ENCODE results near the gene NEUROG2.
"Not testable (repeated sequence)": the region's sequence is repeated elsewhere in the genome, so short reads cannot be mapped to it uniquely, and the experiment has no call there.

NEUROG2 gene

DNA sequence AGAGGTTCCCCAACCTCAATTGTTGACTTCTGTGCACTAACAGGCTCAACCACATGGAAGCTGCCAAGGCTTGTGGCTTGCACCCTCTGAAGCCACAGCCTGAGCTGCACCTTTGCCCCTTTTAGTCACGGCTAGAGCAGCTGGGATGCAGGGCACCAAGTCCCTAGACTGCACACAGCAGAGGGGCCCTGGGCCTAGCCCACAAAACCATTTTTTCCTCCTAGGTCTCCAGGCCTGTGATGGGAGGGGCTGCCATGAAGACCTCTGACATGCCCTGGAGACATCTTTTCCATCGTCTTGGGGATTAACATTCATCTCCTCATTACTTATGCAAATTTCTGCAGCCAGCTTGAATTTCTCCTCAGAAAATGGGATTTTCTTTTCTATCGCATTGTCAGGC, 25.2 kb downstream of the NEUROG2 start:
- not testable (repeated sequence) for DNase-seq (ENCODE audit: low spot score)

DNA sequence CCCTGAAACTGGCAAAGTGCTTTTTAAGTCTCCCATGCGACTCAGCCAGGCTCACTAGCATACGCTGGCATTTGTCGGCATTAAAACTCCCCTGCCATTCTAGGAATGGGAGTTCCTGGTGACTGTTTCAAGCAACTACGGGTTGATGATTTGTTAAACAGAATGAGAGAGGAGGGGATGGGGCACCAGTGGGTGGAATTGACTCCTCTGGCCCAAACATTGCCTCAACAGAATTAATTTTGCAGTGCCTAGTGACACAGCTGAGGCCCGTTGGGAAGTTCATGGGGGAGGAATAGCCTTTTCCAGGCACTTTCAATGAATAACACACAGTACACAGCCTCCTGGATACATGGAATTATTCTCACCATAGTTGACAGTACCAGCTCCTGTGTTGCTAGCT, 30.1 kb downstream of the NEUROG2 start:
- DNase-seq (ENCODE audit: low spot score), result no peak

DNA sequence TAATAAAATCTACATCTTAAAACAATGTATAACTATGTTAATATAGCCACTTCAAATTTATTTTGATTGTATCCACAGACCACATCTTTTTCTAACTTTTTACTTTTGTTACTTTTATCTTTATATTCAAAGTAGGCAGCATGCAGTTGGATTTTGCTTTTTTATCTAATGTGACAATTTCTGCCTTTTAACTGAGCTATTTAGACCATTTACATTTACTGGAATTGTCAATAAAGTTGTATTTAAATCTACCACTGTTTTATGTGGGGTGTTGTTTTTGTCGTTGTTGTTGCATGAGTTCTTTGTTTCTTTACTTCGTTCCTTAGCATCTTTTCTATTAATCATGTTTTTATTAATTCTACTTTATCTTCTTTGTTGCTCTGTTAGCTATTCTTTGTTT, 42.0 kb downstream of the NEUROG2 start:
- no peak for DNase-seq (ENCODE audit: low spot score)

- no peak for DNase-seq (ENCODE audit: low spot score)
Measured at GRCh38 chr4:112472318-112472717, 43.7 kb downstream of the NEUROG2 start.
